Left renal pelvis (tissue), 4 donors: ENCODE data around the gene ACYP2. TPM values are rescaled to one million over a fixed set of nuclear protein-coding genes. Genes with fewer than 3 reads are reported as not detected.
"Not testable (repeated sequence)": the region's sequence is repeated elsewhere in the genome, so short reads cannot be mapped to it uniquely, and the experiment has no call there.

ENCODE experiments used
- DNase-seq, 4 donors: peaks; one replicate each; pipeline ENCODE4 v3.0.0-alpha.2; 2013; ENCODE audit warnings: low read depth in 4 of 4, low spot score in 3 of 4
- polyA plus RNA-seq, 4 donors: library from polyadenylated mRNA; unstranded; fragments of 120-200 nt; gene quantifications; one replicate each; pipeline ENCODE4 v1.2.1, GENCODE V29; 2013; ENCODE audit not compliant: insufficient read length in 4 of 4

Gene ACYP2
- polyA plus RNA-seq, 4 donors: 13.0 to 26.2 (median 18.2) TPM

GRCh38 chr2:54306556-54306955, 191.1 kb downstream of the ACYP2 start:
- no peak for DNase-seq

- no peak for DNase-seq
Observed at GRCh38 chr2:54308186-54308585, 192.8 kb downstream of the ACYP2 start.

GRCh38 chr2:54308782-54309181, 193.4 kb downstream of the ACYP2 start:
- DNase-seq: no peak

- DNase-seq: no peak
Observed at GRCh38 chr2:54310311-54310710, 194.9 kb downstream of the ACYP2 start.

GRCh38 chr2:54310961-54311360, 195.5 kb downstream of the ACYP2 start:
- DNase-seq: no peak

- DNase-seq: no peak
Observed at GRCh38 chr2:54313147-54313546, 197.7 kb downstream of the ACYP2 start.

- no peak for DNase-seq
Observed at GRCh38 chr2:54317973-54318372, 202.6 kb downstream of the ACYP2 start.

GRCh38 chr2:54318821-54319220, 203.4 kb downstream of the ACYP2 start:
- DNase-seq: no peak

GRCh38 chr2:54321047-54321446, 205.6 kb downstream of the ACYP2 start:
- DNase-seq: no peak

GRCh38 chr2:54324517-54324916, 209.1 kb downstream of the ACYP2 start:
- not testable (repeated sequence) for DNase-seq

- DNase-seq: no peak
Observed at GRCh38 chr2:54325148-54325547, 209.7 kb downstream of the ACYP2 start.

GRCh38 chr2:54329482-54330161, 214.2 kb downstream of the ACYP2 start:
- DNase-seq: peak in 2 of 4 donors; percentile 9 to 16

GRCh38 chr2:54330162-54330925, 214.9 kb downstream of the ACYP2 start:
- peak; percentile 89 to 93 (median 92) for DNase-seq

GRCh38 chr2:54330926-54331835, 215.8 kb downstream of the ACYP2 start:
- peak in 1 of 4 donors; percentile 12 for DNase-seq

GRCh38 chr2:54332386-54332785, 217.0 kb downstream of the ACYP2 start:
- no peak for DNase-seq

GRCh38 chr2:54336136-54336976, 220.9 kb downstream of the ACYP2 start:
- DNase-seq: no peak

GRCh38 chr2:54336977-54337255, 221.5 kb downstream of the ACYP2 start:
- DNase-seq: no peak

- DNase-seq: no peak
Observed at GRCh38 chr2:54341656-54342055, 226.2 kb downstream of the ACYP2 start.

- no peak for DNase-seq
Observed at GRCh38 chr2:54342603-54343002, 227.2 kb downstream of the ACYP2 start.

GRCh38 chr2:54347622-54348021, 232.2 kb downstream of the ACYP2 start:
- DNase-seq: peak in 2 of 4 donors; percentile 14 to 16
